ENCODE measurements around the gene NRCAM.

The NRCAM gene

DNA sequence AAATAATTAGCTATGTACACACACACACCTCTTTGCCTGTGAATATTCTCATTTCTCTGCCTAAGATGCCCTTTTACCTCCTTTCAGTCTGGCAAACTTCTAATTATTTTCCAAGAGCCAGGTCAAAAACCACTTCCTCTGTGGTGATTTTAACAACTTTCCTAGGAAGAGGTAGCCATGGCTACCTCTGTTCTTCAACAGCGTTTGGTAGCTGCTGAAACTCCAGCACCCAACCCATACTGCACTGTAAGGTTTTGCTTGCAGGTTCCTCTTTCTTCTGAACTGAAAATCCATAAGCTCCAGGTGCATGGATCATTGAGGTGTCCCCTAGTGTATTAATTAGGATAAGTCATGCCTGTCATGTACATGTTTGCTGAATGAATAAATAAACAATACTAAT is 25.6 kb downstream of the NRCAM start:
- Histone ChIP-seq H3K4me3 (ENCODE audit: low read depth in 1 of 2, low read length in 2 of 2) (no peak overlapping the region), H3K9me3 (ENCODE audit: control insufficient read depth in 1 of 2, low read length in 2 of 2) (no peaks in the 10 kb centered on the region), H3K4me1 (ENCODE audit: control insufficient read depth in 1 of 2, insufficient read depth in 2 of 2, low read length in 2 of 2) (no peaks in the 10 kb centered on the region), H3K27me3 (ENCODE audit: control insufficient read depth in 1 of 2, insufficient read depth in 2 of 2, low read length in 2 of 2) (no peaks in the 10 kb centered on the region), H3K36me3 (ENCODE audit: control insufficient read depth in 1 of 2, insufficient read depth in 2 of 2, low read length in 2 of 2) (no peaks in the 10 kb centered on the region), H3K27ac (ENCODE audit: low read depth, low read length) (no peak overlapping the region), H3K9ac (ENCODE audit: low read depth in 1 of 2, low read length in 2 of 2) (no peak overlapping the region)

DNA sequence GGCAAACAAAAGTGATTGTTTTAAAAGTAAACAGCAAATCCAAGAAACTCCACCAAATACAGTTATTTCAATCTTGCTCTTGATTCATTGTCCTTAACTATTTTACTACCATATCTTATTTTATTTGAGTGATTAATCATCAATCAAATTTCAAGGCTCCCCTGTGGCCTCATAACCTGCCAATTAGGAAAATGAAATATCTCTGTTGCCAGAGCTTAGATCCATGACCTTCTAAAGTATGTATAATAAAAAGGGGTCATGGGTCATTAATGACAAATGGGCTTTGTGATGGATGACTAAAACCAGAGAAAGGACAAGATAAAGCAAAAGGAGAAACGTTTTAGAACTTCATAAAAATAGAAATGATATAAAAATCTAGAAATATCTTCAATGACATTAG is 28.5 kb downstream of the NRCAM start:
- no peaks in the 10 kb centered on the region for H3K27me3 ChIP-seq (ENCODE audit: control insufficient read depth in 1 of 2, insufficient read depth in 2 of 2, low read length in 2 of 2)
- H3K36me3 ChIP-seq (ENCODE audit: control insufficient read depth in 1 of 2, insufficient read depth in 2 of 2, low read length in 2 of 2): no peaks in the 10 kb centered on the region
- no peak overlapping the region for H3K27ac ChIP-seq (ENCODE audit: low read depth, low read length)
- no peak overlapping the region for H3K9ac ChIP-seq (ENCODE audit: low read depth in 1 of 2, low read length in 2 of 2)
- no peaks in the 10 kb centered on the region for H3K9me3 ChIP-seq (ENCODE audit: control insufficient read depth in 1 of 2, low read length in 2 of 2)
- H3K4me3 ChIP-seq (ENCODE audit: low read depth in 1 of 2, low read length in 2 of 2): no peak overlapping the region
- no peaks in the 10 kb centered on the region for H3K4me1 ChIP-seq (ENCODE audit: control insufficient read depth in 1 of 2, insufficient read depth in 2 of 2, low read length in 2 of 2)

GRCh38 chr7:108425714-108426275 is 30.4 kb downstream of the NRCAM start:
- Histone ChIP-seq H3K36me3 (ENCODE audit: control insufficient read depth in 1 of 2, insufficient read depth in 2 of 2, low read length in 2 of 2) (no peaks in the 10 kb centered on the region), H3K27me3 (ENCODE audit: control insufficient read depth in 1 of 2, insufficient read depth in 2 of 2, low read length in 2 of 2) (no peaks in the 10 kb centered on the region), H3K27ac (ENCODE audit: low read depth, low read length) (no peak overlapping the region), H3K4me1 (ENCODE audit: control insufficient read depth in 1 of 2, insufficient read depth in 2 of 2, low read length in 2 of 2) (no peaks in the 10 kb centered on the region), H3K4me3 (ENCODE audit: low read depth in 1 of 2, low read length in 2 of 2) (no peak overlapping the region), H3K9me3 (ENCODE audit: control insufficient read depth in 1 of 2, low read length in 2 of 2) (no peaks in the 10 kb centered on the region), H3K9ac (ENCODE audit: low read depth in 1 of 2, low read length in 2 of 2) (no peak overlapping the region)

- no peaks in the 10 kb centered on the region for H3K9me3 ChIP-seq (ENCODE audit: control insufficient read depth in 1 of 2, low read length in 2 of 2)
- H3K36me3 ChIP-seq (ENCODE audit: control insufficient read depth in 1 of 2, insufficient read depth in 2 of 2, low read length in 2 of 2): no peaks in the 10 kb centered on the region
Measured at GRCh38 chr7:108424013-108424412, 32.2 kb downstream of the NRCAM start.

GRCh38 chr7:108423089-108423989 is 32.9 kb downstream of the NRCAM start:
- no peaks in the 10 kb centered on the region for H3K36me3 ChIP-seq (ENCODE audit: control insufficient read depth in 1 of 2, insufficient read depth in 2 of 2, low read length in 2 of 2)
- no peaks in the 10 kb centered on the region for H3K27me3 ChIP-seq (ENCODE audit: control insufficient read depth in 1 of 2, insufficient read depth in 2 of 2, low read length in 2 of 2)
- H3K4me3 ChIP-seq (ENCODE audit: low read depth in 1 of 2, low read length in 2 of 2): no peak overlapping the region
- H3K4me1 ChIP-seq (ENCODE audit: control insufficient read depth in 1 of 2, insufficient read depth in 2 of 2, low read length in 2 of 2): no peaks in the 10 kb centered on the region
- H3K27ac ChIP-seq (ENCODE audit: low read depth, low read length): no peak overlapping the region
- no peaks in the 10 kb centered on the region for H3K9me3 ChIP-seq (ENCODE audit: control insufficient read depth in 1 of 2, low read length in 2 of 2)
- H3K9ac ChIP-seq (ENCODE audit: low read depth in 1 of 2, low read length in 2 of 2): no peak overlapping the region

More at GRCh38 chr7:108424013-108424412, 32.2 kb downstream of the NRCAM start:
- Histone ChIP-seq H3K27ac (ENCODE audit: low read depth, low read length) (no peak overlapping the region), H3K4me1 (ENCODE audit: control insufficient read depth in 1 of 2, insufficient read depth in 2 of 2, low read length in 2 of 2) (no peaks in the 10 kb centered on the region), H3K9ac (ENCODE audit: low read depth in 1 of 2, low read length in 2 of 2) (no peak overlapping the region), H3K4me3 (ENCODE audit: low read depth in 1 of 2, low read length in 2 of 2) (no peak overlapping the region), H3K27me3 (ENCODE audit: control insufficient read depth in 1 of 2, insufficient read depth in 2 of 2, low read length in 2 of 2) (no peaks in the 10 kb centered on the region)

DNA sequence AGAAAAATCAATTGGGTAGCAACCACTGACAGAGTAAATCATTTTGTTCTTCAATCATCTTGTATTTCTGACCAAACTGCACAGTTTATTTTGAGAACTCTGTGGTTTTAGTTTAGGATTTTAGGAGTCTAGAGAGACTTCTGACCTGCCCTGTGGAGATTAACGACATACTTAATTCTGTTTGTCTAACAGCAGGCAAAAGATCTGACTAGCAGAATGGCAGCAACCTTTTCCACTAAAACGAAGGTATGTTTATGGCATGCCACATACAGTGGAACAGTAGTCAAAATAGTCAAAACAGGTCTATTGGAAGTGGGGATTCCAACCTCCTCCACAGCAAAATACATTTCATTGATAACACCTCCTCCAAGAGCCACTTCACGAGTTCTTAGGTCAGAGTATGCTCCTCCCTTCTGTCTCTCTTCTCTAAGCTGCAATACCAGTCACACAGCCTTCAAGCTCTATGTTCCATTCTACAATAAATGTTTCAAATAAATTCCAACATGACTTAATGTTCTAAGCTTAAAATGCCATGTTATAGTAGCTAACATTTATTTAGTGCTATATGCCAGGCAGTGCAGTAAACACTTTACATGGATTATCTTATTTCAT is 34.4 kb downstream of the NRCAM start:
- no peaks in the 10 kb centered on the region for H3K4me1 ChIP-seq (ENCODE audit: control insufficient read depth in 1 of 2, insufficient read depth in 2 of 2, low read length in 2 of 2)
- H3K27ac ChIP-seq (ENCODE audit: low read depth, low read length): no peak overlapping the region
- H3K9ac ChIP-seq (ENCODE audit: low read depth in 1 of 2, low read length in 2 of 2): no peak overlapping the region
- no peak overlapping the region for H3K4me3 ChIP-seq (ENCODE audit: low read depth in 1 of 2, low read length in 2 of 2)
- no peaks in the 10 kb centered on the region for H3K9me3 ChIP-seq (ENCODE audit: control insufficient read depth in 1 of 2, low read length in 2 of 2)
- H3K27me3 ChIP-seq (ENCODE audit: control insufficient read depth in 1 of 2, insufficient read depth in 2 of 2, low read length in 2 of 2): no peaks in the 10 kb centered on the region
- H3K36me3 ChIP-seq (ENCODE audit: control insufficient read depth in 1 of 2, insufficient read depth in 2 of 2, low read length in 2 of 2): no peaks in the 10 kb centered on the region

DNA sequence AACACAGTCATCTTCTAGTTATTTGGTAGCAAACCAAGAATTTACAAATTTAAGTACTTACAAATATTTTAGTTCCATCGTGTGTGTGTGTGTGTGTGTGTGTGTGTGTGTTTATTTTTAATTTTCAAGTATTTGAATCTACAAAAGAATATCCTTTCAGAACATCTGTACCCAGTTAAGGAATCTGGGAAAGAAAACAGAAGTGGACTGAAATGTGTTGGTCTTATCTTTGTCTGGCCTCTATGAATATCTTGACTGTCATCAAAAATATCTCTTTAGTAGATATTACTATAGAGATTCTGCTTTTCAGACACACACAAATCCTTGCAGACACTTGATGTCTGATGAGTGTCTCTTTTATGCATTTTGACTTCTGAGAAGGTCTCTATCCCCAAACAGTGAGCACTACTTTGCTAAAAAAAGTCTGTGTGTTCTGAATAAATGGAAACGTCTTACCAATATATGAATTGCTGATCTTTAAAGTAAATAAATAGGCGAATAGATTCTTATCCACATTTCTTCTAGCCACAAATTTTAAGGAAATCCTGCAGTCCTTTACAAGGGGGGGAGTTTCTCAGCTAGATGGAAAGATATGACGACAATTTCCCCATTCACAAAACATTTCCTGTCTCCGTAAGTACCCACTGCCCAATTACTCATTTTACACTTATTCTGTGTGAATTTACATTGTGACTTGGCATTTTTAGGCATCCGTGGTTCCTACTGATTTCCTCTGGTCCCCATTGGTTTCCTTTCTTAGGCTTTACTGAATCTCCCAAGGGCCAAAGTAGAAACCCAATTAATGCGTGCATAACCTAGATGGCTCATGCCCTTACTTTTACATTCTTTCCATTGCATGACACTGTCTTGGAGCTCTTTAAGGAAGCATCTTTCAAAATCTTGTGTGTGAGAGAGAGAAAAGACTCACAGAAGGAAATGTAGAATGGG is 36.0 kb downstream of the NRCAM start:
- H3K4me1 ChIP-seq (ENCODE audit: control insufficient read depth in 1 of 2, insufficient read depth in 2 of 2, low read length in 2 of 2): no peaks in the 10 kb centered on the region
- no peaks in the 10 kb centered on the region for H3K9me3 ChIP-seq (ENCODE audit: control insufficient read depth in 1 of 2, low read length in 2 of 2)
- H3K27me3 ChIP-seq (ENCODE audit: control insufficient read depth in 1 of 2, insufficient read depth in 2 of 2, low read length in 2 of 2): no peaks in the 10 kb centered on the region
- H3K36me3 ChIP-seq (ENCODE audit: control insufficient read depth in 1 of 2, insufficient read depth in 2 of 2, low read length in 2 of 2): no peaks in the 10 kb centered on the region
- H3K4me3 ChIP-seq (ENCODE audit: low read depth in 1 of 2, low read length in 2 of 2): no peak overlapping the region
- H3K27ac ChIP-seq (ENCODE audit: low read depth, low read length): no peak overlapping the region
- H3K9ac ChIP-seq (ENCODE audit: low read depth in 1 of 2, low read length in 2 of 2): no peak overlapping the region

DNA sequence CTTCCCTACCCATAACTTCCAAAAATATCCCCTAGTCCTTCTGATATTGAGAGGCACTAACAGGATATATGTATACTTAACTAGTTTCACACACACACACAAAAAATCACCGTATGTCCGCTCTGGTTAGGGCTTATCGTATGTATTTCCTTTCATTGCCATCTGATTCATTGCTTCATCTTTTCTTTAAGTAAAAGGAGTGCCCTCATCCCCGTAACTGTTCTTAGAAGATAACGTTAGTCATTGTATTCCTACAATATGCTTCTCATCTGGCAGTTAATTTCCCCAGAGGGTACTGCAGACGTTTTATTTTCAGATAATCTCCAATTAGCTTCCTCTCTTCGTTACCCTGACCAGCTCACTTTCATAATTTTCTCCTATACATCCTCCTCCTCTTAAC is 37.3 kb downstream of the NRCAM start:
- H3K27ac ChIP-seq (ENCODE audit: low read depth, low read length): no peak overlapping the region
- no peaks in the 10 kb centered on the region for H3K27me3 ChIP-seq (ENCODE audit: control insufficient read depth in 1 of 2, insufficient read depth in 2 of 2, low read length in 2 of 2)
- no peaks in the 10 kb centered on the region for H3K4me1 ChIP-seq (ENCODE audit: control insufficient read depth in 1 of 2, insufficient read depth in 2 of 2, low read length in 2 of 2)
- H3K4me3 ChIP-seq (ENCODE audit: low read depth in 1 of 2, low read length in 2 of 2): no peak overlapping the region
- H3K9ac ChIP-seq (ENCODE audit: low read depth in 1 of 2, low read length in 2 of 2): no peak overlapping the region
- H3K36me3 ChIP-seq (ENCODE audit: control insufficient read depth in 1 of 2, insufficient read depth in 2 of 2, low read length in 2 of 2): no peaks in the 10 kb centered on the region
- H3K9me3 ChIP-seq (ENCODE audit: control insufficient read depth in 1 of 2, low read length in 2 of 2): no peaks in the 10 kb centered on the region

- Histone ChIP-seq H3K4me3 (ENCODE audit: low read depth in 1 of 2, low read length in 2 of 2) (no peak overlapping the region), H3K9ac (ENCODE audit: low read depth in 1 of 2, low read length in 2 of 2) (no peak overlapping the region), H3K27ac (ENCODE audit: low read depth, low read length) (no peak overlapping the region)
Measured at GRCh38 chr7:108417926-108418325, 38.3 kb downstream of the NRCAM start.

More at GRCh38 chr7:108417926-108418325, 38.3 kb downstream of the NRCAM start:
- Histone ChIP-seq H3K4me1 (ENCODE audit: control insufficient read depth in 1 of 2, insufficient read depth in 2 of 2, low read length in 2 of 2) (no peaks in the 10 kb centered on the region), H3K27me3 (ENCODE audit: control insufficient read depth in 1 of 2, insufficient read depth in 2 of 2, low read length in 2 of 2) (no peaks in the 10 kb centered on the region), H3K9me3 (ENCODE audit: control insufficient read depth in 1 of 2, low read length in 2 of 2) (no peaks in the 10 kb centered on the region), H3K36me3 (ENCODE audit: control insufficient read depth in 1 of 2, insufficient read depth in 2 of 2, low read length in 2 of 2) (no peaks in the 10 kb centered on the region)
